ENCODE results near the gene MITF.

Gene MITF

GRCh38 chr3:69749461-69749860, 10.2 kb downstream of the MITF start:
- H3K4me3 ChIP-seq (ENCODE audit: low read length): no peak overlapping the region

GRCh38 chr3:69750549-69750948, 11.3 kb downstream of the MITF start:
- Histone ChIP-seq H3K4me3 (ENCODE audit: low read length) (no peak overlapping the region), H3K9me3 (ENCODE audit: control insufficient read depth, low read length) (no peaks in the 10 kb centered on the region), H3K9ac (ENCODE audit: low read length) (no peak overlapping the region), H3K27me3 (ENCODE audit: control insufficient read depth, insufficient read depth, low read length) (no peaks in the 10 kb centered on the region), H3K36me3 (ENCODE audit: control insufficient read depth, insufficient read depth, low read length) (no peaks in the 10 kb centered on the region), H3K4me1 (ENCODE audit: control insufficient read depth, insufficient read depth, low read length) (peaks cover 4% of the 10 kb centered on the region)

More at GRCh38 chr3:69749461-69749860, 10.2 kb downstream of the MITF start:
- H3K9ac ChIP-seq (ENCODE audit: low read length): no peak overlapping the region
- no peaks in the 10 kb centered on the region for H3K27me3 ChIP-seq (ENCODE audit: control insufficient read depth, insufficient read depth, low read length)
- H3K9me3 ChIP-seq (ENCODE audit: control insufficient read depth, low read length): no peaks in the 10 kb centered on the region
- H3K36me3 ChIP-seq (ENCODE audit: control insufficient read depth, insufficient read depth, low read length): no peaks in the 10 kb centered on the region
- peaks cover 4% of the 10 kb centered on the region for H3K4me1 ChIP-seq (ENCODE audit: control insufficient read depth, insufficient read depth, low read length)

- H3K36me3 ChIP-seq (ENCODE audit: control insufficient read depth, insufficient read depth, low read length): no peaks in the 10 kb centered on the region
- H3K9me3 ChIP-seq (ENCODE audit: control insufficient read depth, low read length): no peaks in the 10 kb centered on the region
- H3K4me3 ChIP-seq (ENCODE audit: low read length): no peak overlapping the region
- peaks cover 4% of the 10 kb centered on the region for H3K4me1 ChIP-seq (ENCODE audit: control insufficient read depth, insufficient read depth, low read length)
- H3K9ac ChIP-seq (ENCODE audit: low read length): no peak overlapping the region
- H3K27me3 ChIP-seq (ENCODE audit: control insufficient read depth, insufficient read depth, low read length): no peaks in the 10 kb centered on the region
These were observed 11.8 kb downstream of the MITF start for GRCh38 chr3:69751074-69751476.

- no peaks in the 10 kb centered on the region for H3K36me3 ChIP-seq (ENCODE audit: control insufficient read depth, insufficient read depth, low read length)
- no peak overlapping the region for H3K9ac ChIP-seq (ENCODE audit: low read length)
- H3K4me3 ChIP-seq (ENCODE audit: low read length): no peak overlapping the region
- H3K4me1 ChIP-seq (ENCODE audit: control insufficient read depth, insufficient read depth, low read length): no peaks in the 10 kb centered on the region
- H3K27me3 ChIP-seq (ENCODE audit: control insufficient read depth, insufficient read depth, low read length): no peaks in the 10 kb centered on the region
- H3K9me3 ChIP-seq (ENCODE audit: control insufficient read depth, low read length): no peaks in the 10 kb centered on the region
These were observed 13.0 kb downstream of the MITF start for GRCh38 chr3:69752241-69752640.

GRCh38 chr3:69753179-69753775, 14.0 kb downstream of the MITF start:
- Histone ChIP-seq H3K27me3 (ENCODE audit: control insufficient read depth, insufficient read depth, low read length) (no peaks in the 10 kb centered on the region), H3K36me3 (ENCODE audit: control insufficient read depth, insufficient read depth, low read length) (no peaks in the 10 kb centered on the region), H3K9ac (ENCODE audit: low read length) (no peak overlapping the region), H3K4me3 (ENCODE audit: low read length) (no peak overlapping the region), H3K4me1 (ENCODE audit: control insufficient read depth, insufficient read depth, low read length) (no peaks in the 10 kb centered on the region), H3K9me3 (ENCODE audit: control insufficient read depth, low read length) (no peaks in the 10 kb centered on the region)

DNA sequence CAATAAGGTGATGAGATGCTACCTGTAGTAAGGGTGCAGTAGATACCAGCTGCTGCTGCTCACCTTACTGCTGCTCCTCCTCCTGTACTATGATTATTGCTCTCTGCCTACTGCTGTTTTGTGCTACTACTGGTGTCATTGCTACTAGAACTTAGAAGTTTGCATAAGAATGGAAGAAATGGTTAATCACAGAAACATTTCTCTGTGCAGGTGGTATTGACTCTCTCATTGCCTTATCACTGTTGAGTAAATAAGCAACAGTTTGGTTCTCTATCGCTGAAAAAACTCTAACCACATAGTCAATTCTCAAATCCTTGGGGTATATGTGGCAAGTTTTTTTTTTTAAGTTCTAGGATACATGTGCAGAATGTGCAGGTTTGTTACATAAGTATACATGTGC, 16.5 kb downstream of the MITF start:
- no peak overlapping the region for H3K9ac ChIP-seq (ENCODE audit: low read length)
- H3K4me1 ChIP-seq (ENCODE audit: control insufficient read depth, insufficient read depth, low read length): no peaks in the 10 kb centered on the region
- H3K27me3 ChIP-seq (ENCODE audit: control insufficient read depth, insufficient read depth, low read length): no peaks in the 10 kb centered on the region
- no peaks in the 10 kb centered on the region for H3K9me3 ChIP-seq (ENCODE audit: control insufficient read depth, low read length)
- no peaks in the 10 kb centered on the region for H3K36me3 ChIP-seq (ENCODE audit: control insufficient read depth, insufficient read depth, low read length)
- no peak overlapping the region for H3K4me3 ChIP-seq (ENCODE audit: low read length)

- Histone ChIP-seq H3K36me3 (ENCODE audit: control insufficient read depth, insufficient read depth, low read length) (no peaks in the 10 kb centered on the region), H3K4me1 (ENCODE audit: control insufficient read depth, insufficient read depth, low read length) (no peaks in the 10 kb centered on the region), H3K9me3 (ENCODE audit: control insufficient read depth, low read length) (no peaks in the 10 kb centered on the region), H3K27me3 (ENCODE audit: control insufficient read depth, insufficient read depth, low read length) (no peaks in the 10 kb centered on the region), H3K9ac (ENCODE audit: low read length) (no peak overlapping the region), H3K4me3 (ENCODE audit: low read length) (no peak overlapping the region)
These were observed 22.9 kb downstream of the MITF start for GRCh38 chr3:69761896-69762767.

GRCh38 chr3:69762768-69763229, 23.5 kb downstream of the MITF start:
- H3K4me3 ChIP-seq (ENCODE audit: low read length): no peak overlapping the region

GRCh38 chr3:69763458-69763857, 24.2 kb downstream of the MITF start:
- no peaks in the 10 kb centered on the region for H3K36me3 ChIP-seq (ENCODE audit: control insufficient read depth, insufficient read depth, low read length)
- no peak overlapping the region for H3K4me3 ChIP-seq (ENCODE audit: low read length)
- no peaks in the 10 kb centered on the region for H3K9me3 ChIP-seq (ENCODE audit: control insufficient read depth, low read length)
- no peaks in the 10 kb centered on the region for H3K4me1 ChIP-seq (ENCODE audit: control insufficient read depth, insufficient read depth, low read length)
- H3K9ac ChIP-seq (ENCODE audit: low read length): no peak overlapping the region
- H3K27me3 ChIP-seq (ENCODE audit: control insufficient read depth, insufficient read depth, low read length): no peaks in the 10 kb centered on the region

More at GRCh38 chr3:69762768-69763229, 23.5 kb downstream of the MITF start:
- no peak overlapping the region for H3K9ac ChIP-seq (ENCODE audit: low read length)
- no peaks in the 10 kb centered on the region for H3K36me3 ChIP-seq (ENCODE audit: control insufficient read depth, insufficient read depth, low read length)
- no peaks in the 10 kb centered on the region for H3K4me1 ChIP-seq (ENCODE audit: control insufficient read depth, insufficient read depth, low read length)
- H3K27me3 ChIP-seq (ENCODE audit: control insufficient read depth, insufficient read depth, low read length): no peaks in the 10 kb centered on the region
- H3K9me3 ChIP-seq (ENCODE audit: control insufficient read depth, low read length): no peaks in the 10 kb centered on the region

DNA sequence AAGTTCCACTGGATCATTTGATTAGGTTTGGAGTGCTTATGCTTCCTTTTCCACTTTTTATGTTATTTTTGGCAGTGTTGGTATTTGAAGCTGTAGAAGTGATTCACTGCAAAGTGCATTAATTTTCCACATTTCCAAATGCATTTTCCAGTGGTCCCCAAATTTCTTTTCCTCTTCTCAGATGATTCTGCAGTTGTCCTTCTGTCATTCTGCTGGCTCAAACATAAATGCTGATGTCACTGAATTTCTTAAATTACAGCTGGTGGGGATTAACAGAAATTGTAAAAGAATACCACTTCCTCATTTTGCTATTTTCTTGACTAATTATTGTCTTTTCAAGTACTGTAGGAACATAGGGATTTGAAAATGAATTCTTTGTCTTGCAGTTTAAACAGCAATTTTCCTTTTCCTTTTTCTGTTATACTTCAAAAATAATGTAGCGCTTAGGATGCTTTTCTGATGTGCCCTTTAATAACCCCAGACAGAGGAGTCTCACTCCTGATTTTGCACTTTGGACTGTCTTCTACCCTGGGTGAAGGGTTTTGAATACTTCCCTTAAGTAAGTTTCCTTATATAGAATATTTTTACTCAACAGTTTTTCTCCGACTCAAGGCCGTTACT, 25.0 kb downstream of the MITF start:
- no peaks in the 10 kb centered on the region for H3K9me3 ChIP-seq (ENCODE audit: control insufficient read depth, low read length)
- H3K36me3 ChIP-seq (ENCODE audit: control insufficient read depth, insufficient read depth, low read length): no peaks in the 10 kb centered on the region
- H3K27me3 ChIP-seq (ENCODE audit: control insufficient read depth, insufficient read depth, low read length): no peaks in the 10 kb centered on the region
- H3K4me1 ChIP-seq (ENCODE audit: control insufficient read depth, insufficient read depth, low read length): no peaks in the 10 kb centered on the region
- H3K9ac ChIP-seq (ENCODE audit: low read length): no peak overlapping the region
- H3K4me3 ChIP-seq (ENCODE audit: low read length): no peak overlapping the region

DNA sequence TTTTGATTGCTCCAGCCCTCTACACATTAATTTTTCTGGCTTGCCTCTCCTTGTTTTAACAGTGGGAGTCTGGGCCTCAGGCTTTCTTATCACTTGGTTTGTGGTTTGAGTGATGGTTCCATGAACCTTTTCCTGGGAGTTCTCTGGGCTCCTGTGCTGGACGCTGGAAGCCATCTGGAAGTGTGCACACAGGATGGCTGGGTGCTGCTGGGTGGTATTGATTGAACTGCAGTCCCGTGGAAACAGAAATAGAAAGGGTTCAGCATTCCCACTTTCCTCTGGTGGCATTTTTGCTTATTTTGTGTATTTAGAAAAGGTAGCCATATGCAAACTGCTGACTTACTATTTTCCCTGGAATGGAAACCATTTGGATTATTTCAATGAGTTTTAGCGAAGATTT, 25.6 kb downstream of the MITF start:
- no peaks in the 10 kb centered on the region for H3K27me3 ChIP-seq (ENCODE audit: control insufficient read depth, insufficient read depth, low read length)
- H3K4me1 ChIP-seq (ENCODE audit: control insufficient read depth, insufficient read depth, low read length): no peaks in the 10 kb centered on the region
- H3K9ac ChIP-seq (ENCODE audit: low read length): no peak overlapping the region
- no peak overlapping the region for H3K4me3 ChIP-seq (ENCODE audit: low read length)
- no peaks in the 10 kb centered on the region for H3K9me3 ChIP-seq (ENCODE audit: control insufficient read depth, low read length)
- no peaks in the 10 kb centered on the region for H3K36me3 ChIP-seq (ENCODE audit: control insufficient read depth, insufficient read depth, low read length)

DNA sequence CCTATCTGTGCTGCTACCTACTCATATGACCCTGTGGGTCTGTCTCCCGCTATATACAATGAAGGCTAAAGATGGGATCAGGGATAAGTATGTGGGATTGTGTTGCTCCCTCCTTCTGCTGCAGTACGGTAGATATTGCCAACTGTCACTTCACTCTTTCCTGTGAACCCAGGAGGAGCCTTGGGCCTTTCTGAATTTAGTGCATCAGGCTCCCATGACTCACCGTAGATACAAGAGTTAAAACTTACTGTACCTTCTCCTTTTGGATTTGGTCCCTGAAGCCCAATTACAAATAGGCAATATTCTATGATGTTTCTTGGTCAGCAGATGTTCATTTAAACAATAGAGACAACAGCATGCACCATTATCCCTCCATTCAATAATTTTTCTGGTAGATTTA, 27.4 kb downstream of the MITF start:
- no peak overlapping the region for H3K9ac ChIP-seq (ENCODE audit: low read length)
- H3K27me3 ChIP-seq (ENCODE audit: control insufficient read depth, insufficient read depth, low read length): no peaks in the 10 kb centered on the region
- H3K4me1 ChIP-seq (ENCODE audit: control insufficient read depth, insufficient read depth, low read length): no peaks in the 10 kb centered on the region
- H3K4me3 ChIP-seq (ENCODE audit: low read length): no peak overlapping the region
- H3K9me3 ChIP-seq (ENCODE audit: control insufficient read depth, low read length): no peaks in the 10 kb centered on the region
- no peaks in the 10 kb centered on the region for H3K36me3 ChIP-seq (ENCODE audit: control insufficient read depth, insufficient read depth, low read length)
